OCI-LY1 (cell line): ENCODE results near the gene PDZRN3.
A peak's percentile ranks its signal among the peaks of the same experiment; 100 is the strongest.

Experiments used
- H2AFZ ChIP-seq: fragments of 200-600 bp; sonication (generic), shearing (Covaris generic); 2 replicates; pipeline ENCODE4 v1.6.0; 2014; ENCODE audit warnings: antibody characterized with exemption, mild to moderate bottlenecking, low read length
- H3F3A ChIP-seq: fragments of 200-600 bp; sonication (generic), shearing (Covaris generic); 2 replicates; pipeline ENCODE4 v1.6.0; 2014; ENCODE audit warnings: mild to moderate bottlenecking, antibody characterized with exemption, low read length, moderate library complexity; ENCODE audit not compliant: insufficient read depth
- H3K27ac ChIP-seq: fragments of 200-600 bp; sonication (generic); 2 replicates; pipeline ENCODE4 v1.5.1; 2014; ENCODE audit warnings: low read length, mixed run types, mild to moderate bottlenecking, low read depth; ENCODE audit not compliant: poor library complexity, severe bottlenecking
- H3K27me3 ChIP-seq: fragments of 200-600 bp; sonication (generic); 2 replicates; pipeline ENCODE4 v1.6.0; 2014; ENCODE audit warnings: antibody characterized with exemption, mild to moderate bottlenecking, low read length, moderate library complexity; ENCODE audit not compliant: insufficient read depth
- H3K36me3 ChIP-seq: fragments of 200-600 bp; sonication (generic); 2 replicates; pipeline ENCODE4 v1.6.1; 2014; ENCODE audit warnings: mild to moderate bottlenecking, antibody characterized with exemption, low read length, moderate library complexity, mixed read lengths; ENCODE audit not compliant: insufficient read depth
- H3K4me1 ChIP-seq: fragments of 200-600 bp; sonication (generic); 2 replicates; pipeline ENCODE4 v1.5.1; 2014; ENCODE audit warnings: mild to moderate bottlenecking, low read length, moderate library complexity; ENCODE audit not compliant: insufficient read depth, severe bottlenecking
- H3K4me2 ChIP-seq: fragments of 200-600 bp; sonication (generic), shearing (Covaris generic); 2 replicates; pipeline ENCODE4 v1.6.1; 2014; ENCODE audit warnings: low read length
- H3K4me3 ChIP-seq: fragments of 200-600 bp; sonication (generic); 2 replicates; pipeline ENCODE4 v1.5.1; 2014; ENCODE audit warnings: low read length, low read depth, mild to moderate bottlenecking, mixed read lengths; ENCODE audit not compliant: poor library complexity, severe bottlenecking
- H3K79me2 ChIP-seq: fragments of 200-600 bp; shearing (Covaris generic); 2 replicates; pipeline ENCODE4 v1.6.1; 2016; ENCODE audit warnings: mixed run types, low read length, mixed read lengths; ENCODE audit not compliant: insufficient read depth
- H3K9ac ChIP-seq: fragments of 200-600 bp; sonication (generic), shearing (Covaris generic); 2 replicates; pipeline ENCODE4 v1.6.1; 2014; ENCODE audit warnings: mild to moderate bottlenecking, low read length, mixed read lengths
- H3K9me2 ChIP-seq: fragments of 200-600 bp; sonication (generic), shearing (Covaris generic); 2 replicates; pipeline ENCODE4 v1.6.1; 2014; ENCODE audit warnings: low read depth, mild to moderate bottlenecking, low read length, mixed read lengths
- H3K9me3 ChIP-seq: fragments of 200-600 bp; shearing (Covaris generic); 2 replicates; pipeline ENCODE4 v1.6.1; 2014; ENCODE audit warnings: low read length, mixed read lengths
- H4K20me1 ChIP-seq: fragments of 200-600 bp; sonication (generic), shearing (Covaris generic); 2 replicates; pipeline ENCODE4 v1.6.0; 2016; ENCODE audit warnings: mild to moderate bottlenecking, low read length; ENCODE audit not compliant: insufficient read depth
- EZH2 ChIP-seq: fragments of 200-600 bp; sonication (generic), shearing (Covaris generic); IDR thresholded peaks from 2 replicates; pipeline ENCODE4 v1.8.0; 2017; ENCODE audit warnings: borderline replicate concordance, mixed run types, mild to moderate bottlenecking, antibody characterized with exemption, low read length, moderate library complexity, mixed read lengths
- TF ChIP-seq, protein P1 (sequence below): fragments of 200-600 bp; sonication (generic), shearing (Covaris generic); IDR thresholded peaks from 2 replicates; pipeline ENCODE4 v1.5.1; 2017; ENCODE audit warnings: mild to moderate bottlenecking, antibody characterized with exemption, low read length, moderate library complexity, mixed read lengths

Gene PDZRN3

DNA sequence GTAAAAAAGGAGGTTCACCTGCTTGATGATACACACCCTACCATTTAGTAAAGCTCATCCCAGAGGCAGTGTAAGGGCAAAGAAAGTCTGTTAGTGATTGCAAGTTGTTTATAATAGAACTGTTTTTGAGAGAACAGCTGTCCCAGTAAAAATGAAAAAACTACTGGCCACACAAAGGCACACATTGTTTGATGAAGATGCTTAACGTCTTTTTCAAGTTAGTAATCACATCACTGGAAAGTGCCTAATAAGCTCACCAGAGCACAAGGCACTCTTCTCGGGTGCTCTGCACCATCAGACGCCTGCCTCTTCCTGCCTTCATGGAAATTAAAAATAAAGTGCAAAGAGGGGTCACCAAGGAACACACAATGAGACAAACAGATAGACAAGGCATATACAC, 186.9 kb downstream of the PDZRN3 start:
- no peaks in the 10 kb centered on the region for H3K9me2 ChIP-seq
- no peaks in the 10 kb centered on the region for H4K20me1 ChIP-seq
- H3F3A ChIP-seq, result no peaks in the 10 kb centered on the region
- no peaks in the 10 kb centered on the region for H3K9me3 ChIP-seq
- H3K9ac ChIP-seq, result no peak overlapping the region
- H3K27me3 ChIP-seq, result no peaks in the 10 kb centered on the region
- H3K4me1 ChIP-seq, result peaks cover 32% of the 10 kb centered on the region
- no peak overlapping the region for H3K27ac ChIP-seq
- no peak overlapping the region for H3K4me2 ChIP-seq
- no peaks in the 10 kb centered on the region for H3K36me3 ChIP-seq
- H3K4me3 ChIP-seq, result no peak overlapping the region
- no peak for TF ChIP-seq EZH2
- TF ChIP-seq, protein P1, sequence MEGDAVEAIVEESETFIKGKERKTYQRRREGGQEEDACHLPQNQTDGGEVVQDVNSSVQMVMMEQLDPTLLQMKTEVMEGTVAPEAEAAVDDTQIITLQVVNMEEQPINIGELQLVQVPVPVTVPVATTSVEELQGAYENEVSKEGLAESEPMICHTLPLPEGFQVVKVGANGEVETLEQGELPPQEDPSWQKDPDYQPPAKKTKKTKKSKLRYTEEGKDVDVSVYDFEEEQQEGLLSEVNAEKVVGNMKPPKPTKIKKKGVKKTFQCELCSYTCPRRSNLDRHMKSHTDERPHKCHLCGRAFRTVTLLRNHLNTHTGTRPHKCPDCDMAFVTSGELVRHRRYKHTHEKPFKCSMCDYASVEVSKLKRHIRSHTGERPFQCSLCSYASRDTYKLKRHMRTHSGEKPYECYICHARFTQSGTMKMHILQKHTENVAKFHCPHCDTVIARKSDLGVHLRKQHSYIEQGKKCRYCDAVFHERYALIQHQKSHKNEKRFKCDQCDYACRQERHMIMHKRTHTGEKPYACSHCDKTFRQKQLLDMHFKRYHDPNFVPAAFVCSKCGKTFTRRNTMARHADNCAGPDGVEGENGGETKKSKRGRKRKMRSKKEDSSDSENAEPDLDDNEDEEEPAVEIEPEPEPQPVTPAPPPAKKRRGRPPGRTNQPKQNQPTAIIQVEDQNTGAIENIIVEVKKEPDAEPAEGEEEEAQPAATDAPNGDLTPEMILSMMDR, result no peak
- no peak overlapping the region for H2AFZ ChIP-seq
- H3K79me2 ChIP-seq, result no peaks in the 10 kb centered on the region

DNA sequence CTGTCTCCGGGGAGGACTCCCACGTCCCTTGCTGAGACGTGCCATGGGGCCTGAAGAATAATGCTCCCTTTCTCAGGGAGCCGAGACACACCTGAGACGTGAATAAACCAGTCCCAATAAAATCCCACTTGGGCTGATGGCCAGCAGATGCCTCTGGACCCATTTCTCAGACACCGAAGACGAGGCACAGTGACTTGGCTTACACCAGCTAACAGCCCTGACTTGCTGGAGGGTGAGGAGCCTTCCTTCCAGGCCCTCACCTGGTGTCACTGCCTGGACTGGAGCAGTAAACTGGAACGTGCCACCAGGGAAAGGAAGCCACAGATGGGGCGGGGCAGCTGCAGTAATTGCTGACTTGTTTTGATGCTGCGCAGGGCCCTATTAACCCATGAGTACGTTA, 189.7 kb downstream of the PDZRN3 start:
- H3K9me2 ChIP-seq, result no peaks in the 10 kb centered on the region
- H3K27me3 ChIP-seq, result no peaks in the 10 kb centered on the region
- H3K4me2 ChIP-seq, result no peak overlapping the region
- H2AFZ ChIP-seq, result no peak overlapping the region
- H3K9ac ChIP-seq, result no peak overlapping the region
- H3K4me1 ChIP-seq, result peaks cover 35% of the 10 kb centered on the region
- TF ChIP-seq, protein P1, result no peak
- TF ChIP-seq EZH2, result no peak
- H4K20me1 ChIP-seq, result no peaks in the 10 kb centered on the region
- H3K79me2 ChIP-seq, result no peaks in the 10 kb centered on the region
- no peak overlapping the region for H3K27ac ChIP-seq
- no peaks in the 10 kb centered on the region for H3K9me3 ChIP-seq
- no peaks in the 10 kb centered on the region for H3F3A ChIP-seq
- no peak overlapping the region for H3K4me3 ChIP-seq
- H3K36me3 ChIP-seq, result no peaks in the 10 kb centered on the region

DNA sequence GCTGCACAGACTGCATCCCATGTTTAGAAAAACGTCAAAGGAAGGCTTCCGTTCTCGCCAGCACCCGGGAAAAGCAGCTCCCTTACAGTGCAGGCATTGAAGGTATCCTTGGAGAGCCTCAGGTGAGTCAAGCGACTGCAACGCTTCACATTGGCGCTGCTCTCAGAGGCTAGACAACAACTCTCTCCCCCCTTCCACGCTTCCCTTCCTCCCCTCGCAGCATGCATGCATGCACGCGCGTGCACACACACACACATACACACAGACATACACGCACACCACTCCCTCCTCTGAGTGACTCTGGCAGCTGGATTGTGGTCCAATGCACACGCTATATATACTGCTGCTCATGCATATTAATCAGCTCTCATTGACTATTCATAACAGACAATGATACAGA, 191.1 kb downstream of the PDZRN3 start:
- Histone ChIP-seq H3K4me2 (peak overlapping the region; percentile 51), H3K27me3 (no peaks in the 10 kb centered on the region), H3K79me2 (no peaks in the 10 kb centered on the region), H3F3A (no peaks in the 10 kb centered on the region), H3K9me3 (no peaks in the 10 kb centered on the region), H3K36me3 (no peaks in the 10 kb centered on the region), H3K4me3 (peak overlapping the region; percentile 46), H3K9ac (peak overlapping the region; percentile 9; the same call in 1 of the 2 replicates), H2AFZ (no peak overlapping the region), H3K4me1 (peaks cover 32% of the 10 kb centered on the region), H4K20me1 (no peaks in the 10 kb centered on the region), H3K9me2 (no peaks in the 10 kb centered on the region), H3K27ac (no peak overlapping the region)
- TF ChIP-seq EZH2, result no peak
- TF ChIP-seq, protein P1, result no peak
